K562 (cell line): ENCODE measurements around the gene BMPR2. TPM values are rescaled to one million over a fixed set of nuclear protein-coding genes. Genes with fewer than 3 reads are reported as not detected.

Experiments used
- ARHGAP35 ChIP-seq: fragments of 450-650 bp; IDR thresholded peaks from 2 replicates; pipeline ENCODE4 v1.6.1; 2018; ENCODE audit not compliant: partially characterized antibody
- CBX2 ChIP-seq: fragments of 200-600 bp; sonication (generic); IDR thresholded peaks from one replicate; pipeline ENCODE4 v1.6.1; 2012; ENCODE audit warnings: mild to moderate bottlenecking, low read length, inconsistent platforms; ENCODE audit not compliant: insufficient read depth, poor library complexity, severe bottlenecking
- CXXC5 ChIP-seq: fragments of 250-450 bp; sonication (Bioruptor Pico); IDR thresholded peaks from 2 replicates; pipeline ENCODE4 v1.8.0; 2022; ENCODE audit warnings: inconsistent platforms, mild to moderate bottlenecking, moderate library complexity
- ELK1 ChIP-seq: sonication (generic); formaldehyde crosslinking; IDR thresholded peaks from 2 replicates; pipeline ENCODE4 v1.8.1; 2022; ENCODE audit warnings: missing genetic modification reagents
- JUNB ChIP-seq: fragments of 450-650 bp; formaldehyde crosslinking; conservative IDR thresholded peaks from 2 replicates; pipeline ENCODE4 v1.4.0; 2020; ENCODE audit warnings: mild to moderate bottlenecking
- KDM5B ChIP-seq: fragments of 200-600 bp; sonication (generic); IDR thresholded peaks from 2 replicates; pipeline ENCODE4 v1.6.1; 2012; ENCODE audit warnings: low read depth, mild to moderate bottlenecking, moderate library complexity, low read length, control low read depth, inconsistent platforms; ENCODE audit not compliant: insufficient replicate concordance
- RBBP5 ChIP-seq: fragments of 200-600 bp; sonication (generic); IDR thresholded peaks from 2 replicates; pipeline ENCODE4 v1.6.1; 2012; ENCODE audit warnings: borderline replicate concordance, mild to moderate bottlenecking, low read length, control low read depth, inconsistent platforms; ENCODE audit not compliant: insufficient read depth, poor library complexity, severe bottlenecking
- RBFOX2 ChIP-seq: fragments of 200-400 bp; formaldehyde crosslinking; IDR thresholded peaks from 2 replicates; pipeline ENCODE4 v1.6.1; 2017; ENCODE audit warnings: low read depth, mild to moderate bottlenecking, low read length, moderate library complexity
- REST ChIP-seq, 2 experiments: fragments of 450-650 bp; formaldehyde crosslinking in 1 of 2; IDR thresholded peaks; 2 replicates each; pipeline versions ENCODE4 v1.4.0 to v1.6.1; 2014 to 2020; ENCODE audit warnings: mild to moderate bottlenecking in 2 of 2, borderline replicate concordance in 1 of 2, low read depth in 1 of 2
- SMAD2 ChIP-seq: fragments of 150-350 bp; IDR thresholded peaks from 2 replicates; pipeline ENCODE4 v1.6.1; 2014; ENCODE audit warnings: low read depth, mild to moderate bottlenecking, low read length
- TAF7 ChIP-seq: fragments of 450-650 bp; IDR thresholded peaks from 2 replicates; pipeline ENCODE4 v1.6.1; 2016; ENCODE audit warnings: missing genetic modification characterization, missing compliant biosample characterization
- YBX1 ChIP-seq: fragments of 450-650 bp; IDR thresholded peaks from 2 replicates; pipeline ENCODE4 v1.7.1; 2016; ENCODE audit warnings: mild to moderate bottlenecking
- ZNF232 ChIP-seq: sonication (generic); formaldehyde crosslinking; IDR thresholded peaks from 2 replicates; pipeline ENCODE4 v1.8.0; 2022; ENCODE audit warnings: mild to moderate bottlenecking, missing genetic modification reagents
- ZNF354B ChIP-seq: fragments of 250-450 bp; sonication (Bioruptor Pico); IDR thresholded peaks from 2 replicates; pipeline ENCODE4 v1.4.0; 2020
- ZNF384 ChIP-seq: IDR thresholded peaks from 2 replicates; pipeline ENCODE4 v1.6.1; 2012; ENCODE audit warnings: low read depth, low read length, improper control_type of control experiment
- ZNF408 ChIP-seq: fragments of 250-450 bp; sonication (Bioruptor Pico); IDR thresholded peaks from 2 replicates; pipeline ENCODE4 v1.4.0; 2020; ENCODE audit warnings: low read depth, mild to moderate bottlenecking, moderate library complexity
- ZNF41 ChIP-seq: fragments of 250-450 bp; sonication (Bioruptor Pico); conservative IDR thresholded peaks from 2 replicates; pipeline ENCODE4 v1.4.0; 2020; ENCODE audit warnings: mild to moderate bottlenecking
- polyA plus RNA-seq, 8 experiments: library from polyadenylated mRNA; depleted of rRNA in 4 of 8; stranded (reverse) in 5 of 8; unstranded in 3 of 8; fragments of >200 nt; fragmentation: Nextera tagmentation in 2 of 8; fragmentation: Illumina TruSeq in 1 of 8; extraction: Ambion mirVana in 2 of 8; extraction: Trizol in 1 of 8; gene quantifications; 2 replicates each; pipeline versions ENCODE4 v1.2.1 to v1.2.3, GENCODE V29; 2011 to 2014; ENCODE audit warnings: inconsistent platforms in 1 of 8, missing spikeins in 1 of 8
- total RNA-seq, 7 experiments: library from RNA; depleted of rRNA in 6 of 7; stranded (reverse); fragments of >200 nt in 6 of 7; fragmentation: Illumina TruSeq in 2 of 7; extraction: Trizol in 2 of 7; gene quantifications; 2 replicates each; pipeline versions ENCODE4 v1.2.1 to v1.2.3, GENCODE V29; 2011 to 2021; ENCODE audit warnings: low replicate concordance in 1 of 7

Gene BMPR2
- total and polyA plus RNA-seq, 9 of the 15 experiments (the other 6 are each of a cell fraction or from before 2014, with no cell fraction given) = 0.73 to 5.0 (median 3.3) TPM

GRCh38 chr2:202375609-202376408, at the start of gene BMPR2 (continued):
- TF ChIP-seq REST (IDR thresholded peaks at IDR 0.05; ENCODE audit: borderline replicate concordance) (peak; percentile 65), REST (CRISPR knock-in tag; IDR thresholded peaks at IDR 0.05; ENCODE audit: low read depth) (no peak), ZNF354B (CRISPR knock-in tag) (no peak), RBBP5 (peak; percentile 3), KDM5B (peak; percentile 77), ELK1 (no peak), CBX2 (no peak), YBX1 (no peak), RBFOX2 (peak; percentile 84), ZNF384 (no peak), ZNF41 (no peak), ARHGAP35 (no peak), TAF7 (tag) (0 out of 2 replicates have a peak, but pooled peaks have one; percentile 12), SMAD2 (no peak), ZNF232 (no peak), CXXC5 (CRISPR knock-in tag) (peak; percentile 36), JUNB (CRISPR knock-in tag) (no peak), ZNF408 (CRISPR knock-in tag) (no peak)
